Astrocyte (in vitro differentiated cells and primary cell): ENCODE measurements around the gene ABHD11.

Experiments
- CTCF ChIP-seq: IDR thresholded peaks from 2 replicates; pipeline ENCODE4 v1.5.1; 2011; ENCODE audit warnings: low read depth, mild to moderate bottlenecking, inconsistent platforms, low read length, moderate library complexity; ENCODE audit not compliant: insufficient read depth
- EZH2 ChIP-seq: IDR thresholded peaks from 2 replicates; pipeline ENCODE4 v1.6.1; 2012; ENCODE audit warnings: mild to moderate bottlenecking, low read length, inconsistent platforms; ENCODE audit not compliant: insufficient read depth

- TF ChIP-seq CTCF (no peak), EZH2 (no peak)
Measured at GRCh38 chr7:73773700-73774517, 35.3 kb upstream of the ABHD11 start.
